Right lobe of liver (tissue), 4 donors: Measurements from ENCODE around the gene COMMD6.

Experiments
- CTCF ChIP-seq, 4 donors: fragments of 200-600 bp in 3 of 4; fragments of 450-650 bp in 1 of 4; IDR thresholded peaks; one replicate each; pipeline versions ENCODE4 v1.5.1 to v1.8.0; 2016 to 2022; ENCODE audit warnings: antibody characterized with exemption in 4 of 4, mild to moderate bottlenecking in 2 of 4
- POLR2A ChIP-seq: fragments of 450-650 bp; IDR thresholded peaks from one replicate; pipeline ENCODE4 v1.6.1; 2017; ENCODE audit warnings: antibody characterized with exemption, mild to moderate bottlenecking
- donor health status: DM: no; HTN: no; CAD: no.
- donor health status: DM: no; HTN: no; CAD: no.
- donor health status: DM: no; HTN: yes; CAD: no.

DNA sequence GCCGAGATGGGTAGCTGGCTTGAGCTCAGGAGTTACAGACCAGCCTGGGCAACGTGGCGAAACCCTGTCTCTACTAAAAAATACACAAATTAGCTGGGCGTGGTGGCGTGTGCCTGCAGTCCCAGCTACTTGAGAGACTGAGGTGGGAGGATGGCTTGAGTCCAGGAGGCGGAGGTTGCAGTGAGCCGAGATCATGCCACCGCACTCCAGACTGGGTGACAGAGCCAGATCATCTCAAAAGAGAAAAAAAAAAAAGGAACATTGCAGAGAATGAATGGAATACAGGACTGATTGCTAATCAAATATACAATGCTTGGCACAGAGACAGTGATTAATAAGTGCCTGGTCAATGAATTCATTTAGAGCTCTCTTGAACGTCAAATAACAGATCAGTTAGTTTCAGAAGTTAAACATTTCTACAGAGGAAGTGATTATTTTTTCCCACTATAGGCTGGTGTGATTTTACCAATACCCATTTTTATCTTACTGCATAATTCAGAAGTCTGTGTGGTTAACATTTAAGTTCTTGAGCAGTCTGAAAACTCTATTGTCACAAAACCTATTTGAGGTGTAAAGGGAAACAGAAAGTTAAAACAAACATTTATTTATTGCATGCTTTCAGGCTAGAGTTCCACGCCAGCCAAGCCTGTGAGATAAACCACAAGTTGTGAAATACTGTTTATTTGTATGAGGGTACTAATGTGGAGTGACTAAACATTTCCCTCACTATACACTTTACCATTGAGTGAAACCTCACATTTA lies 48.0 kb downstream of the COMMD6 start:
- no peak for TF ChIP-seq CTCF (IDR thresholded peaks at IDR 0.05)
- TF ChIP-seq POLR2A = no peak
